Liver (tissue), 9 donors: Measurements from ENCODE around the gene PIGQ. TPM values are rescaled to one million over a fixed set of nuclear protein-coding genes. Genes with fewer than 3 reads are reported as not detected.
A peak's percentile ranks its signal among the peaks of the same experiment; 100 is the strongest.

Experiments
- DNase-seq: peaks from one replicate; pipeline ENCODE4 v3.0.0-alpha.2; 2017; ENCODE audit warnings: low spot score
- H3K27ac ChIP-seq, 2 donors: one replicate each; pipeline ENCODE4 v1.7.0; 2013; ENCODE audit warnings: inconsistent platforms in 2 of 2, low read length in 2 of 2, control low read depth in 1 of 2, low read depth in 1 of 2, mild to moderate bottlenecking in 1 of 2
- H3K27me3 ChIP-seq, 4 donors: one replicate each; pipeline versions ENCODE4 v1.6.1 to v1.7.0; 2013; ENCODE audit warnings: low read length in 3 of 4, inconsistent platforms in 1 of 4, mild to moderate bottlenecking in 1 of 4, moderate library complexity in 1 of 4; ENCODE audit not compliant: control insufficient read depth in 4 of 4, insufficient read depth in 4 of 4
- H3K36me3 ChIP-seq, 4 donors: one replicate each; pipeline versions ENCODE4 v1.6.1 to v1.7.0; 2013; ENCODE audit warnings: low read length in 3 of 4, mild to moderate bottlenecking in 3 of 4, low read depth in 1 of 4, moderate library complexity in 1 of 4; ENCODE audit not compliant: control insufficient read depth in 4 of 4, insufficient read depth in 3 of 4
- H3K4me1 ChIP-seq, 4 donors: one replicate each; pipeline versions ENCODE4 v1.6.1 to v1.7.0; 2013; ENCODE audit warnings: low read length in 3 of 4, mild to moderate bottlenecking in 3 of 4, moderate library complexity in 1 of 4; ENCODE audit not compliant: control insufficient read depth in 4 of 4, insufficient read depth in 4 of 4
- H3K4me3 ChIP-seq, 3 donors: one replicate each; pipeline versions ENCODE4 v1.6.1 to v1.7.0; 2013; ENCODE audit warnings: low read length in 3 of 3, control low read depth in 1 of 3, low read depth in 1 of 3, mild to moderate bottlenecking in 1 of 3
- H3K9ac ChIP-seq, 2 donors: one replicate each; pipeline ENCODE4 v1.7.0; 2013; ENCODE audit warnings: low read length in 2 of 2, mild to moderate bottlenecking in 2 of 2, moderate library complexity in 2 of 2, control low read depth in 1 of 2, low read depth in 1 of 2
- H3K9me3 ChIP-seq, 4 donors: one replicate each; pipeline versions ENCODE4 v1.6.1 to v1.7.0; 2013; ENCODE audit warnings: low read length in 3 of 4; ENCODE audit not compliant: control insufficient read depth in 4 of 4
- EGR1 ChIP-seq, 2 donors: IDR thresholded peaks; 2 replicates each; pipeline ENCODE4 v1.6.1; 2016 to 2018; ENCODE audit warnings: antibody characterized with exemption in 2 of 2, low read depth in 2 of 2
- FOXA1 ChIP-seq: IDR thresholded peaks from 2 replicates; pipeline ENCODE4 v1.6.1; 2016; ENCODE audit warnings: antibody characterized with exemption
- FOXA2 ChIP-seq: IDR thresholded peaks from 2 replicates; pipeline ENCODE4 v1.6.1; 2016; ENCODE audit warnings: antibody characterized with exemption
- GABPA ChIP-seq, 2 donors: IDR thresholded peaks in 1 of 2; conservative IDR thresholded peaks in 1 of 2; 2 replicates each; pipeline ENCODE4 v1.6.1; 2016; ENCODE audit warnings: antibody characterized with exemption in 2 of 2, mild to moderate bottlenecking in 1 of 2, moderate library complexity in 1 of 2
- HNF4A ChIP-seq, 2 donors: conservative IDR thresholded peaks; 2 replicates each; pipeline ENCODE4 v1.6.1; 2016; ENCODE audit warnings: antibody characterized with exemption in 2 of 2, mild to moderate bottlenecking in 2 of 2
- HNF4G ChIP-seq: IDR thresholded peaks from 2 replicates; pipeline ENCODE4 v1.6.1; 2016; ENCODE audit warnings: antibody characterized with exemption
- JUND ChIP-seq, 2 donors: IDR thresholded peaks; 2 replicates each; pipeline ENCODE4 v1.6.1; 2016; ENCODE audit warnings: antibody characterized with exemption in 2 of 2
- NR2F2 ChIP-seq: IDR thresholded peaks from 2 replicates; pipeline ENCODE4 v1.6.1; 2016; ENCODE audit warnings: antibody characterized with exemption
- RAD21 ChIP-seq, 2 donors: IDR thresholded peaks; 2 replicates each; pipeline ENCODE4 v1.6.1; 2016; ENCODE audit warnings: antibody characterized with exemption in 2 of 2, mild to moderate bottlenecking in 2 of 2
- RXRA ChIP-seq, 2 donors: IDR thresholded peaks; 2 replicates each; pipeline ENCODE4 v1.6.1; 2017 to 2018; ENCODE audit warnings: antibody characterized with exemption in 2 of 2, mild to moderate bottlenecking in 1 of 2
- SP1 ChIP-seq: IDR thresholded peaks from 2 replicates; pipeline ENCODE4 v1.6.1; 2018; ENCODE audit warnings: antibody characterized with exemption, mild to moderate bottlenecking
- TAF1 ChIP-seq: conservative IDR thresholded peaks from 2 replicates; pipeline ENCODE4 v1.6.1; 2016; ENCODE audit warnings: antibody characterized with exemption, mild to moderate bottlenecking
- YY1 ChIP-seq: IDR thresholded peaks from 2 replicates; pipeline ENCODE4 v1.6.1; 2016; ENCODE audit warnings: antibody characterized with exemption, mild to moderate bottlenecking
- WGBS: extraction: QIAGEN DNeasy Blood & Tissue Kit; methylation state at CpG from one replicate; pipeline ENCODE4 v1.1.7; 2013; 5-methylcytosine and 5-hydroxymethylcytosine counted together
- polyA plus RNA-seq, 2 donors: library from polyadenylated mRNA; stranded (reverse) in 1 of 2; unstranded in 1 of 2; fragments of 200-250 nt in 1 of 2; fragments of >200 nt in 1 of 2; fragmentation: Nextera tagmentation in 1 of 2; extraction: Ambion mirVana in 1 of 2; gene quantifications; one replicate each; pipeline versions ENCODE4 v1.2.1 to v1.2.3, GENCODE V29; 2013 to 2015
- total RNA-seq, 2 donors: library from RNA; depleted of rRNA; stranded (reverse); fragments of >200 nt; gene quantifications; one replicate each; pipeline ENCODE4 v1.2.3, GENCODE V29; 2014
- TF ChIP-seq, protein P1 (sequence below): IDR thresholded peaks from 2 replicates; pipeline ENCODE4 v1.6.1; 2016; ENCODE audit warnings: antibody characterized with exemption, mild to moderate bottlenecking
- TF ChIP-seq, protein P2 (sequence below): fragments of 150-350 bp; IDR thresholded peaks from 2 replicates; pipeline ENCODE4 v1.5.1; 2017; ENCODE audit warnings: improper control_type of control experiment, low read depth, low read length; ENCODE audit not compliant: missing input control
- TF ChIP-seq, protein P3 (sequence below): IDR thresholded peaks from 2 replicates; pipeline ENCODE4 v1.6.1; 2016; ENCODE audit warnings: antibody characterized with exemption
- TF ChIP-seq, protein P4 (sequence below): IDR thresholded peaks from 2 replicates; pipeline ENCODE4 v1.6.1; 2016; ENCODE audit warnings: antibody characterized with exemption
- TF ChIP-seq, protein P5 (sequence below): IDR thresholded peaks from 2 replicates; pipeline ENCODE4 v1.6.1; 2016; ENCODE audit warnings: antibody characterized with exemption
- donor health status: healthy.
- donor health status: healthy.
- donor health status: healthy.
- donor health status: healthy.
- donor health status: healthy.

Gene PIGQ
- total and polyA plus RNA-seq, 4 donors: 16.8 to 144 (median 20.6) TPM

DNA sequence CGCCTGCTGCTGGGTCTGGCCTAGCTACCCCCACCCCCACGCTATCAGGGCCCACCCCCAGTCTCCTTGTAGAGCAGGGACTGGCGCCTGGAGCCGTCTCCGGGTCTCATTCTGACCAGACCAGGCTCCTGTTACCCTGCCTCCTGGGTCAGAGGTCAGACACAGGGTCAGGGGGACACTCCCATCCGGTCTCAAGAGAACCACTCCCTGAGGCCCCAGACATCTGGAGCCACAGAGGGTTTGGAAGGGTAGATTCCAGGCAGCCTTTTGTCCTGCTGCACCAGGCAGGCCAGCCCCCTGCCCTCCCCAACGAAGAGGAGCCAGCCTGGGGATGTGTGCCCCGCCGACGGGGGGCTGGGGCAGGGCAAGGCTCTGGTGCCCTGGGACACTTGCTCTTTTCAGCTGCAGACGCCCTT is 60.1 kb downstream of the PIGQ start:
- TF ChIP-seq FOXA2: no peak
- TF ChIP-seq NR2F2: peak; percentile 88
- H3K27me3 ChIP-seq: no peaks in the 10 kb centered on the region
- peaks cover 29 to 49% (median 42%) of the 10 kb centered on the region in 4 donors for H3K4me1 ChIP-seq
- no peaks in the 10 kb centered on the region for H3K9me3 ChIP-seq
- 49% methylated on average over 11 of the region's 11 CpGs for WGBS
- H3K36me3 ChIP-seq: peaks cover 0 to 13% (median 6%) of the 10 kb centered on the region in 4 donors
- H3K4me3 ChIP-seq: no peak overlapping the region
- peak overlapping the region in 1 of 2 donors; percentile 38 for H3K27ac ChIP-seq
- no peak for DNase-seq
- no peak overlapping the region for H3K9ac ChIP-seq

DNA sequence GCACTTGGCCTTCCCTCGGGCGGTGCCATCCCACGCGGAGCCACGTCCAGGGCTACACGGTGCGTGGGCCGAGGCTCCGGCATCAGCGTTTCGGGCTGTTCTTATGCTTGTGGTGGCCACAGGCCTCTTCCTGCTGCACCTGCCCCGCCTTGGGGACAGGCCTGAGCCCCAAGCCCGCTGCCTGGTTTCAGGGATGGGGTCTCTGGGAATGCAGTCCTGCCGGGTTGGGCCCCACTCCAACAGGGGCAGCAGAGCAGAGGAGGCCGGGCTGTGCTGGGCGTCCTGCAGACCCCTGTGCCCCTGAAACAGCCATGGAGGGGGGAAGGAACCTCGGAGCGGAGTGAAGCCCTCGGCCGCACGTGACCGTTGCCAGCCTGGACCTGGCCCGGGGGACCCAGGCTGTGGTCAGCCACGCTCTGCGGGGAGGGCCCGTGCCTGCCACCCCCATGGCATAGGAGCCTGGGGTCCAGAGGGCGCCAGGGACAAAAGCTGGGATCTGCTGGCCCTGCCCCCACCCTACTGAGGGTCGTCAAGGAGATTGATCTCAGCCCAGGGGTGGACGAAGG is 60.6 kb downstream of the PIGQ start:
- no peak for DNase-seq
- Histone ChIP-seq H3K9me3 (no peaks in the 10 kb centered on the region), H3K27ac (peak overlapping the region in 1 of 2 donors; percentile 38), H3K27me3 (no peaks in the 10 kb centered on the region), H3K36me3 (peaks cover 0 to 13% (median 6%) of the 10 kb centered on the region in 4 donors), H3K4me1 (peaks cover 31 to 54% (median 47%) of the 10 kb centered on the region in 4 donors), H3K4me3 (no peak overlapping the region), H3K9ac (no peak overlapping the region)
- WGBS: 65% methylated on average over 29 of the region's 29 CpGs
- no peak for TF ChIP-seq TAF1
- TF ChIP-seq HNF4A (conservative IDR thresholded peaks at IDR 0.05): no peak
- TF ChIP-seq, protein P1, sequence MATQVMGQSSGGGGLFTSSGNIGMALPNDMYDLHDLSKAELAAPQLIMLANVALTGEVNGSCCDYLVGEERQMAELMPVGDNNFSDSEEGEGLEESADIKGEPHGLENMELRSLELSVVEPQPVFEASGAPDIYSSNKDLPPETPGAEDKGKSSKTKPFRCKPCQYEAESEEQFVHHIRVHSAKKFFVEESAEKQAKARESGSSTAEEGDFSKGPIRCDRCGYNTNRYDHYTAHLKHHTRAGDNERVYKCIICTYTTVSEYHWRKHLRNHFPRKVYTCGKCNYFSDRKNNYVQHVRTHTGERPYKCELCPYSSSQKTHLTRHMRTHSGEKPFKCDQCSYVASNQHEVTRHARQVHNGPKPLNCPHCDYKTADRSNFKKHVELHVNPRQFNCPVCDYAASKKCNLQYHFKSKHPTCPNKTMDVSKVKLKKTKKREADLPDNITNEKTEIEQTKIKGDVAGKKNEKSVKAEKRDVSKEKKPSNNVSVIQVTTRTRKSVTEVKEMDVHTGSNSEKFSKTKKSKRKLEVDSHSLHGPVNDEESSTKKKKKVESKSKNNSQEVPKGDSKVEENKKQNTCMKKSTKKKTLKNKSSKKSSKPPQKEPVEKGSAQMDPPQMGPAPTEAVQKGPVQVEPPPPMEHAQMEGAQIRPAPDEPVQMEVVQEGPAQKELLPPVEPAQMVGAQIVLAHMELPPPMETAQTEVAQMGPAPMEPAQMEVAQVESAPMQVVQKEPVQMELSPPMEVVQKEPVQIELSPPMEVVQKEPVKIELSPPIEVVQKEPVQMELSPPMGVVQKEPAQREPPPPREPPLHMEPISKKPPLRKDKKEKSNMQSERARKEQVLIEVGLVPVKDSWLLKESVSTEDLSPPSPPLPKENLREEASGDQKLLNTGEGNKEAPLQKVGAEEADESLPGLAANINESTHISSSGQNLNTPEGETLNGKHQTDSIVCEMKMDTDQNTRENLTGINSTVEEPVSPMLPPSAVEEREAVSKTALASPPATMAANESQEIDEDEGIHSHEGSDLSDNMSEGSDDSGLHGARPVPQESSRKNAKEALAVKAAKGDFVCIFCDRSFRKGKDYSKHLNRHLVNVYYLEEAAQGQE: no peak
- TF ChIP-seq, protein P2, sequence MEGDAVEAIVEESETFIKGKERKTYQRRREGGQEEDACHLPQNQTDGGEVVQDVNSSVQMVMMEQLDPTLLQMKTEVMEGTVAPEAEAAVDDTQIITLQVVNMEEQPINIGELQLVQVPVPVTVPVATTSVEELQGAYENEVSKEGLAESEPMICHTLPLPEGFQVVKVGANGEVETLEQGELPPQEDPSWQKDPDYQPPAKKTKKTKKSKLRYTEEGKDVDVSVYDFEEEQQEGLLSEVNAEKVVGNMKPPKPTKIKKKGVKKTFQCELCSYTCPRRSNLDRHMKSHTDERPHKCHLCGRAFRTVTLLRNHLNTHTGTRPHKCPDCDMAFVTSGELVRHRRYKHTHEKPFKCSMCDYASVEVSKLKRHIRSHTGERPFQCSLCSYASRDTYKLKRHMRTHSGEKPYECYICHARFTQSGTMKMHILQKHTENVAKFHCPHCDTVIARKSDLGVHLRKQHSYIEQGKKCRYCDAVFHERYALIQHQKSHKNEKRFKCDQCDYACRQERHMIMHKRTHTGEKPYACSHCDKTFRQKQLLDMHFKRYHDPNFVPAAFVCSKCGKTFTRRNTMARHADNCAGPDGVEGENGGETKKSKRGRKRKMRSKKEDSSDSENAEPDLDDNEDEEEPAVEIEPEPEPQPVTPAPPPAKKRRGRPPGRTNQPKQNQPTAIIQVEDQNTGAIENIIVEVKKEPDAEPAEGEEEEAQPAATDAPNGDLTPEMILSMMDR: no peak
- TF ChIP-seq YY1: no peak
- no peak for TF ChIP-seq FOXA1
- TF ChIP-seq NR2F2: no peak
- TF ChIP-seq, protein P3, sequence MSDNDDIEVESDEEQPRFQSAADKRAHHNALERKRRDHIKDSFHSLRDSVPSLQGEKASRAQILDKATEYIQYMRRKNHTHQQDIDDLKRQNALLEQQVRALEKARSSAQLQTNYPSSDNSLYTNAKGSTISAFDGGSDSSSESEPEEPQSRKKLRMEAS: no peak
- TF ChIP-seq HNF4G: no peak
- no peak for TF ChIP-seq FOXA2
- TF ChIP-seq RAD21 (IDR thresholded peaks at IDR 0.05): no peak
- TF ChIP-seq SP1: no peak
- TF ChIP-seq RXRA (IDR thresholded peaks at IDR 0.05): no peak
- TF ChIP-seq, protein P4, sequence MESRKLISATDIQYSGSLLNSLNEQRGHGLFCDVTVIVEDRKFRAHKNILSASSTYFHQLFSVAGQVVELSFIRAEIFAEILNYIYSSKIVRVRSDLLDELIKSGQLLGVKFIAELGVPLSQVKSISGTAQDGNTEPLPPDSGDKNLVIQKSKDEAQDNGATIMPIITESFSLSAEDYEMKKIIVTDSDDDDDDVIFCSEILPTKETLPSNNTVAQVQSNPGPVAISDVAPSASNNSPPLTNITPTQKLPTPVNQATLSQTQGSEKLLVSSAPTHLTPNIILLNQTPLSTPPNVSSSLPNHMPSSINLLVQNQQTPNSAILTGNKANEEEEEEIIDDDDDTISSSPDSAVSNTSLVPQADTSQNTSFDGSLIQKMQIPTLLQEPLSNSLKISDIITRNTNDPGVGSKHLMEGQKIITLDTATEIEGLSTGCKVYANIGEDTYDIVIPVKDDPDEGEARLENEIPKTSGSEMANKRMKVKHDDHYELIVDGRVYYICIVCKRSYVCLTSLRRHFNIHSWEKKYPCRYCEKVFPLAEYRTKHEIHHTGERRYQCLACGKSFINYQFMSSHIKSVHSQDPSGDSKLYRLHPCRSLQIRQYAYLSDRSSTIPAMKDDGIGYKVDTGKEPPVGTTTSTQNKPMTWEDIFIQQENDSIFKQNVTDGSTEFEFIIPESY: no peak
- TF ChIP-seq GABPA (IDR thresholded peaks at IDR 0.05 in 1 of 2, conservative IDR thresholded peaks at IDR 0.05 in 1 of 2): no peak
- TF ChIP-seq, protein P5, sequence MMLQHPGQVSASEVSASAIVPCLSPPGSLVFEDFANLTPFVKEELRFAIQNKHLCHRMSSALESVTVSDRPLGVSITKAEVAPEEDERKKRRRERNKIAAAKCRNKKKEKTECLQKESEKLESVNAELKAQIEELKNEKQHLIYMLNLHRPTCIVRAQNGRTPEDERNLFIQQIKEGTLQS: no peak
- no peak for TF ChIP-seq EGR1 (IDR thresholded peaks at IDR 0.05; ENCODE audit: low read depth in 2 of 2)
- no peak for TF ChIP-seq JUND (IDR thresholded peaks at IDR 0.05)
